Hematopoietic multipotent progenitor cell treated with erythropoietin and hydrocortisone succinate and interleukin-3 and kit ligand, for 6 days (in vitro differentiated cells): Measurements from ENCODE around the gene SPTLC2.
"Not testable (repeated sequence)": the region's sequence is repeated elsewhere in the genome, so short reads cannot be mapped to it uniquely, and the experiment has no call there.

Experiments
- DNase-seq: peaks from one replicate; pipeline ENCODE4 v3.0.0-alpha.2; 2015

SPTLC2 gene

GRCh38 chr14:77616454-77617229, at the start of gene SPTLC2:
Gene SPTLC2, minus strand, starts transcription at chr14:77616637. Its CDS starts 58 bp downstream, at chr14:77616579.
- peak; percentile 100 for DNase-seq

DNA sequence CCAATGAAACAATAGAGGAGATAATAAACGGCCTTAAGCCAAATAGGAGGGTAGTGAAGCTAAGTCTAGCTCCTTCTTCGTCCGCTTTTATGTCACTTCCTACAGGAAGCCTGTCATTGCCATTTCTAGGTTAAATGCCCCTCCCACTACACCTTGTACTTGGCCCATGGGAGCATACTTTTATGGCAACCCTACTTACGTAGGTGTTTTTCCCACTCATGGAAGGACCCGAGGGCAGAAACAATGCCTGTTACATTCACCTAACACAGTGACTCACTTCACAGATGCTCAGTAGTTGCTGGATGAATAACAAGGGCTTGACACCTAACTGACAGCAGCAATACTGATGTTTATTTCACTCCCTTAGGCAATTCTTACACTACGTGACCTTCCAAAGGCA, 46.9 kb upstream of the SPTLC2 start:
- no peak for DNase-seq

GRCh38 chr14:77661562-77661961, 45.1 kb upstream of the SPTLC2 start:
- not testable (repeated sequence) for DNase-seq

DNA sequence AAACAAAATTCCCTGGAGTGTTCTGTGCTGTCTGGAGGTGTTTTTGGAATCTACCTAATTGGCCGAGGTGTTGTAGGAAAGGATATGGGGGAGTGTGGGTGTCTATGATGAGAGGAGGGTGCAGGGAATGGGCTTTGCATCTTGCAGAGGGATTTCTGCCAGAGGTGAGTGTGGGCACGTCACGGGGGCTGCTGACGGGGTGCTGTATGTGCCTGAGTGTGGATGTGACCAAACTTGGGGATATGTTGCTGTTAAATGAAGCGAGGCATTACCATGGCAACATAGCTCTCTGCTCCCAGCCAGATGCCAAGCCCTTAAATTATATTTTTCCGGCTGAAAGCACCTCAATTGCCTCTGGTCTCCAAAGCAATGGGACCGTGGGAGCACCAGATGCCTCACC, 44.3 kb upstream of the SPTLC2 start:
- DNase-seq = no peak

- peak; percentile 54 for DNase-seq
These were observed 43.4 kb upstream of the SPTLC2 start for GRCh38 chr14:77659831-77660230.

DNA sequence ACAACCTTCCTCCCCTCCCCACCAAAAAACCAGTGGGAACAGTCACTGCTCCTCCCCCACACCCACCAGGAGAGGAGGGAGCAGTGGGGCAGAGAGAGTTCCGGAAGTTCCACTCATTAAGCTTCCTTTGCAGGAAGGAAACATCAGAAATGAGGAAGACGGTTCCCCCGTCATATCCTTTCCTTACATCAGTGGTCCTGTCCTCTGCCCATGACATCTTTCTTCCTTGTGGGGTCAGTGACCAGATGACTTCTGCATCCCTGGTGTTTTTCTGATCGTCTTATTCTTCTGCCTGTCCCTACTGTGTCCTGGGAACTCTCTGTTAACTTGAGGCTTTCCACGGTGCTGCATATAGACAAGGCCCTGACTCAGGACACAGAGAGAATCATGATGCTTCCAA, 40.8 kb upstream of the SPTLC2 start:
- DNase-seq = no peak

DNA sequence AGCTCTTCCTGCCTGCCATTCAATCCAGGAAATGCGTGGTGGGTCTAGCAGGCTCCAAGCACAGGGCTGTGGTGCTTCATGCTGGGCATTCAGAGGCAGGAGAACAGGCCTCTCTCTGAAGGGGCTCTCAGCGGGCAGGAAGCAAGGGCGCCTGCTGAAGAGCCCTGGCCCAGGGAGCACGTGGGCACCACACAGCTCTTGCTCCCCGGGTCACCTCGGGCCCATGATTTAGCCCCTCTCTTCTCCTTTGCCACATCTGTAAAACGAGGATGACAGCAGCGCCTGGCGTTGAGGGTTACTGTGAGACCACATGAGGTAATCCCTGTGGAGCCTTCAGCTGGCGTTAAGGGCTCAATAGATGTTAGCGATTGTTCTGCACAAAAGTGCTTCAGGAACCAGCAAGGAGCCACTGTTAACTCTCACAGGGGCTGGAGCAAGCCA, 37.6 kb upstream of the SPTLC2 start:
- DNase-seq = no peak

GRCh38 chr14:77649326-77649725, 32.9 kb upstream of the SPTLC2 start:
- no peak for DNase-seq

DNA sequence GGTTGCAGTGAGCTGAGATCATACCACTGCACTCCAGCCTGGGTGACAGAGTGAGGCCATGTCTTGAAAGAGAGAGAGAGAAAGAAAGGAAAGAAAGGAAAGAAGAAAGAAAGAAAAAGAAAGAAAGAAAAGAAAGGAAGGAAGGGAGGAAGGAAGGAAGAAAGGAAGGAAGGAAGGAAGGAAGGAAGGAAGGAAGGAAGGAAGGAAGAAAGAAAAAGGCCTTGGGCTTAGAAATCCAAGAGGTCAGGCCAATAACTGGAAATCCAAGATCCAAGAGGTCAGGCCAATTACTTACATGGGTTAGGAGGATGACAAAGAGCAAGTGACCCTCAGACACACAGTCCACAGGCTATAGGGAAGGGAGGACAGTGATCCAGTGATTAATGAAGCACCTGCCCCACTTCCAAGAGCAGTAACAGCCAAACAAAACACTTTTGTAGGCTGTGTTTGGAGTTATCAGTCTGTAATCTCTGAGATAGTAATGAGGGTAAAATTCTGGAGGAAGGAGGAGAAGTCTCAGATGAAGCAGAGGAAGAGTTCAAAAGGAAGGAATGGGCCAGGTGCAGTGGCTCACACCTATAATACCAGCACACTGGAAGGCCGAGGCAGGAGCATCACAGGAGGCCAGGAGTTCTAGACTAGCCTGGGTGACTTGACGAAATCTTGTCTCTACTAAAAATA, 32.2 kb upstream of the SPTLC2 start:
- DNase-seq = no peak

DNA sequence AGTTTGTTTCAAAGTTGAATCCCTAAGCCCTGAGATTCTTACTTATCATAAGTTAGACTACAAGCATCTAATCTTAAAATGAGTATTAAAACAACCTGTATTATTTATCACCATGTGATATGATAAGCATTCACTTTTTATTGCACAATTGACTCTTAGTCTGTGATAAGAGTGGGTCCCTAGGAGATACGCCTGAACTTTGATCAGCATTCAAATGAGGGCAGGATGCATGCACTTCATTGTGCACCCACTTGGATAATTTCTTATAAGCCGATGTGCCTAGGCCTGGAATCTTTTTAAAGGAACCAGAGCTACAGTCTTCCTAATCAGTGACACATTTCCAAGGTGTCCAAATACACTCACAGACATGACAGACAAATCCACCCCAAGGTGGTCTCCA, 31.4 kb upstream of the SPTLC2 start:
- no peak for DNase-seq

- no peak for DNase-seq
These were observed 30.5 kb upstream of the SPTLC2 start for GRCh38 chr14:77646907-77647306.

GRCh38 chr14:77645520-77646230, 29.2 kb upstream of the SPTLC2 start:
- DNase-seq = peak; percentile 89

- DNase-seq = no peak
These were observed 26.0 kb upstream of the SPTLC2 start for GRCh38 chr14:77642407-77642806.

- DNase-seq = peak; percentile 83
These were observed 25.3 kb upstream of the SPTLC2 start for GRCh38 chr14:77641534-77642341.

DNA sequence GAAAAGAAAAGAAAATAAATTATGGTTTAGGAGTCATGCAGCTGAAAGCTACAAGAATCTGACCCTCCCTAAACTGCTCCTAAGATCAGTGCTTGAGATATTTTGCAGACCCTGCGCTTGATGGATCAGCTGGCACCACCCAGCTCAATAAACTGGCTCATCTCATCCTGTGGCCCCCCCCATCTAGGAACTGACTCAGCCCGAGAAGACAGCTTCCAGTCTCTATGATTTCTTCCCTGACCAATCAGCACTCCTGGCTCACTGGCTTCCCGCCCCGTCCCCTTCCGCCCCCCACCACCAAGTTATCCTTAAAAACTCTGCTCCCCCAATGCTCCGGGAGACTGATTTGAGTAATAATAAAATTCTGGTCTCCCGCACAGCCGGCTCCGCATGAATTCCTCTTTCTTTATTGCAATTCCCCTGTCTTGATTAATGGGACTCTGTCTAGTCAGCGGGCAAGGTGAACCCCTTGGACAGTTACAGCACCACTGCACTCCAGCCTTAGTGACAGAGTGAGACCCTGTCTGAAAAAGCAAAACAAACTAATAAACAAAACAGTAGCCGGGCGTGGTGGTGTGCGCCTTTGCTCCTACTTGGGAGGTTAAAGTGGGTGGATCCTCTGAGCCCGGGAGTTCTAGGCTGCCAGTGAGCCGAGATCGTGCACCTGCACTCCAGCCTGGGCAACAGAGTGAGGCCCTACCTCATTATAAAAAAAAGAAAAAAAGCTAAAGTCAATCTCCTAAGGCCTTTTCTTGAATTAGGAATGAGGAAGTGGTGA, 24.5 kb upstream of the SPTLC2 start:
- peak; percentile 49 for DNase-seq

- DNase-seq = no peak
These were observed 22.3 kb upstream of the SPTLC2 start for GRCh38 chr14:77638771-77639171.

- DNase-seq = not testable (repeated sequence)
These were observed 19.4 kb upstream of the SPTLC2 start for GRCh38 chr14:77635869-77636268.

DNA sequence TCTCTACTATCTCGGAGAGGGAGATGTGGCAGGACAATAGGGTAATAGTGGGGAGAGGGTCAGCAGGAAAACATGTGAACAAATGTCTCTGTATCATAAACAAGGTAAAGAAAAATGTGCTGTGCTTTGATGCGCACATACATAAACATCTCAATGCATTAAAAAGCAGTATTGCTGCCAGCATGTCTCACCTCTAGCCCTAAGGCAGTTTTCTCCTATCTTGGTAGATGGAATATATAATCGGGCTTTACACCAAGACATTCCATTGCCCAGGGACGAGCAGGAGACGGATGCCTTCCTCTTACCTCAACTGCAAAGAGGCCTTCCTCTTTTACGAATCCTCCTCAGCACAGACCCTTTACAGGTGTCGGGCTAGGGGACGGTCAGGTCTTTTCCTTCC, 19.0 kb upstream of the SPTLC2 start:
- not testable (repeated sequence) for DNase-seq

DNA sequence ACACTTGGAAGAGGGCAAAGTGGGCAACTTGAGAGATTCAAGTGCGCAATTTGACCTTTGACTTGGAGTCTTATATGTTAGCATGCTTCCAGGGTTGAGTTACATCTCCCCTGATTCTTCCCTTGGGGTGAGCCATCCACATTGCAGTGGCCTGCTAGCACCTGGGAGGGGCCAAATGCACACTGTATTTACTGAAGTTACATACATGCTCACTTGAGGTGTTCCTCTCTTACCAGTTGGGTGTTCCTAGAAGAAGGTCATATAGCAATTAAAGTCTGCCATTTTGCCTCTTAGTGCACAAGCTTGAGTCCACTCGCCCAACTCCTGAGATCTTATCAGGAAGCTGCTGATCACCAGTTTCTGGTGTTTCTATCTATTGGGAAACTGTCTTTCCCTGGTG, 13.7 kb upstream of the SPTLC2 start:
- no peak for DNase-seq

GRCh38 chr14:77625360-77625759, 8.9 kb upstream of the SPTLC2 start:
- no peak for DNase-seq

DNA sequence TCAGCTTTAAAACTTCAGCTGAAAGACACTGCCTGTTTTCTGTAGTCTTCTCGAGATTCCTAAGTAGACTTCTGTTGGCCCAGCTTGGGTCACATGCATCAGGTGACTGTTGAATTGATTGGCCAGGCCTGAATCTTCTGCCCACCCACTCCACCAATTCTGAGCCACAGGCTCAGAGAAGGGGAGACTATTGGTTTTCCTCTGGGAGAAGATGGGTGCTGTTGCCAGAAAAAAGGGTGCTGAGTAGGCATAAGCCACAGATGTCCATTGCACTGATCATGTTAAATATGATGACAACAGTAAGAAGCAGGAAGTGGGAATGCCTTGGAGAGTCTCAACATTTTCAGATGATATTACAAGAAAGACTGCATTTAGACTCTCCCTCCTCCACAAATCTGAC, 6.8 kb upstream of the SPTLC2 start:
- DNase-seq = no peak

GRCh38 chr14:77622366-77622961, 6.0 kb upstream of the SPTLC2 start:
- no peak for DNase-seq
